OCI-LY7 (cell line): Measurements from ENCODE around the gene MPZL3. TPM values are rescaled to one million over a fixed set of nuclear protein-coding genes. Genes with fewer than 3 reads are reported as not detected.

Experiments
- BruUV-seq: library from RNA; stranded (reverse); fragments of 400-500 nt; replicated peaks from 2 replicates; lab custom pipeline; 2021; lab: Mats Ljungman, UMichigan
- CTCF ChIA-PET: fragments of 300-600 bp; sonication (Branson Sonifier 250); formaldehyde crosslinking; loops from one replicate; lab custom pipeline; 2022; ENCODE audit warnings: antibody characterized with exemption; ENCODE audit not compliant: unreplicated experiment; lab: Charles Lee
- POLR2A ChIA-PET: fragments of 300-600 bp; sonication (Branson Sonifier 250); formaldehyde crosslinking; loops from one replicate; lab custom pipeline; 2022; ENCODE audit warnings: antibody characterized with exemption; lab: Charles Lee
- DNase-seq: peaks from one replicate; pipeline ENCODE4 v3.0.0-alpha.2; 2015; ENCODE audit warnings: low spot score
- H2AFZ ChIP-seq: fragments of 200-600 bp; sonication (generic), shearing (Covaris generic); 2 replicates; pipeline ENCODE4 v1.6.1; 2014; ENCODE audit warnings: mild to moderate bottlenecking, antibody characterized with exemption, low read length, moderate library complexity
- H3K27ac ChIP-seq: fragments of 200-600 bp; sonication (generic); 2 replicates; pipeline ENCODE4 v1.5.1; 2014; ENCODE audit warnings: mixed run types, low read depth, mild to moderate bottlenecking, moderate library complexity, low read length, inconsistent platforms; ENCODE audit not compliant: poor library complexity, severe bottlenecking
- H3K36me3 ChIP-seq: fragments of 200-600 bp; sonication (generic); 2 replicates; pipeline ENCODE4 v1.6.1; 2014; ENCODE audit warnings: mild to moderate bottlenecking, antibody characterized with exemption, low read length, moderate library complexity, mixed read lengths; ENCODE audit not compliant: insufficient read depth
- H3K4me1 ChIP-seq: fragments of 200-600 bp; sonication (generic); 2 replicates; pipeline ENCODE4 v1.5.1; 2014; ENCODE audit warnings: mild to moderate bottlenecking, low read length; ENCODE audit not compliant: insufficient read depth, poor library complexity, severe bottlenecking
- H3K4me2 ChIP-seq: fragments of 200-600 bp; sonication (generic); 2 replicates; pipeline ENCODE4 v1.6.1; 2014; ENCODE audit warnings: mild to moderate bottlenecking, low read length
- H3K4me3 ChIP-seq: fragments of 200-600 bp; sonication (generic); 2 replicates; pipeline ENCODE4 v1.5.1; 2014; ENCODE audit warnings: mild to moderate bottlenecking, low read depth, low read length; ENCODE audit not compliant: poor library complexity, severe bottlenecking
- H3K79me2 ChIP-seq: fragments of 200-600 bp; sonication (generic); 2 replicates; pipeline ENCODE4 v1.6.1; 2016; ENCODE audit warnings: low read depth, mild to moderate bottlenecking, low read length, moderate library complexity, mixed read lengths; ENCODE audit not compliant: insufficient read depth
- H3K9me2 ChIP-seq: fragments of 200-600 bp; sonication (generic); 2 replicates; pipeline ENCODE4 v1.6.1; 2016; ENCODE audit warnings: mild to moderate bottlenecking, low read length, mixed read lengths; ENCODE audit not compliant: insufficient read depth
- H3K9me3 ChIP-seq: fragments of 200-600 bp; sonication (generic); 2 replicates; pipeline ENCODE4 v1.6.1; 2014; ENCODE audit warnings: mild to moderate bottlenecking, mixed run types, low read length, mixed read lengths
- H4K20me1 ChIP-seq: fragments of 200-600 bp; sonication (generic); 2 replicates; pipeline ENCODE4 v1.6.1; 2014; ENCODE audit warnings: mild to moderate bottlenecking, antibody characterized with exemption, low read length, moderate library complexity, mixed read lengths; ENCODE audit not compliant: insufficient read depth
- CTCF ChIP-seq: fragments of 200-600 bp; sonication (generic); conservative IDR thresholded peaks from 2 replicates; pipeline ENCODE4 v1.5.1; 2014; ENCODE audit warnings: mild to moderate bottlenecking, antibody characterized with exemption, low read length, moderate library complexity, mixed read lengths
- EZH2phosphoT487 ChIP-seq: fragments of 200-600 bp; sonication (generic); IDR thresholded peaks from 2 replicates; pipeline ENCODE4 v1.6.1; 2018; ENCODE audit warnings: low read depth, borderline replicate concordance, mild to moderate bottlenecking, mixed run types, antibody characterized with exemption, low read length, moderate library complexity, mixed read lengths
- intact Hi-C: fragments of 100-400 bp; cut with micrococcal nuclease; formaldehyde crosslinking; loops from one replicate; pipeline ENCODE4 v1.10.0; 2022; ENCODE audit not compliant: unreplicated experiment
- total RNA-seq, 2 experiments: library from RNA; depleted of rRNA in 1 of 2; stranded (reverse); fragments of >200 nt in 1 of 2; shearing (Covaris generic) in 1 of 2; gene quantifications; 2 replicates each; pipeline ENCODE4 v1.2.3, GENCODE V29; 2014 to 2022

MPZL3 gene
- total RNA-seq, 2 experiments from 2014 or later: 1.9 to 5.8 TPM

GRCh38 chr11:118221419-118221818 is 30.7 kb downstream of the MPZL3 start:
- H3K9me3 ChIP-seq: no peaks in the 10 kb centered on the region
- no peaks in the 10 kb centered on the region for H3K36me3 ChIP-seq
- no peak for DNase-seq
- H3K27ac ChIP-seq: no peak overlapping the region
- no peaks in the 10 kb centered on the region for H3K79me2 ChIP-seq
- H2AFZ ChIP-seq: no peak overlapping the region
- CTCF ChIA-PET: no interaction called here
- POLR2A ChIA-PET: no interaction called here
- no peak for TF ChIP-seq EZH2phosphoT487
- TF ChIP-seq CTCF: no peak
- H3K4me2 ChIP-seq: no peak overlapping the region
- no peak overlapping the region for H3K4me3 ChIP-seq
- peaks cover 15% of the 10 kb centered on the region for H3K4me1 ChIP-seq
- no TSS peak for BruUV-seq
- intact Hi-C loops: no loop called here
- H3K9me2 ChIP-seq: no peaks in the 10 kb centered on the region
- H4K20me1 ChIP-seq: no peaks in the 10 kb centered on the region

DNA sequence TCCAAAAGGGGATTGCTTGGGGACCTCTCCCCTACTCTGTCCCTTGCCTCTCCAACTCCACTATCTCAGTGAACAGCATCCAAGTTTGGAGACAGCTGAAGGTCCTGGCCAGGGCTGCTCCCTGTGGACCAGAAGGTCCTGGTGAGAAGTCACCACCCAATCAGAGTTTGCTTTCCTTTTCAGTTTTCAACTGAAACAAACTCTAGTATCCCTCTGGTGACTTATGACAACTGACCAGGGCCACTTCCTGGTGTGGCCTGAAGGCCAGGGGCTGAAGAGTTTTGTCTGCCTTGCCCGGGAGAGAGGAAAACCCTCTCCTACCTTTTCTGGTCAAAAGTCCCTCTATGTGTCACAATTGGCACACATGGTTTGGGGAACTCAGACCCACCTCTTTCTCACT is 32.4 kb downstream of the MPZL3 start:
- Histone ChIP-seq H3K4me2 (no peak overlapping the region), H3K36me3 (no peaks in the 10 kb centered on the region), H3K27ac (no peak overlapping the region), H3K9me2 (no peaks in the 10 kb centered on the region), H3K9me3 (no peaks in the 10 kb centered on the region), H3K4me1 (peaks cover 29% of the 10 kb centered on the region), H3K79me2 (no peaks in the 10 kb centered on the region), H2AFZ (no peak overlapping the region), H3K4me3 (no peak overlapping the region), H4K20me1 (no peaks in the 10 kb centered on the region)
- ChIA-PET CTCF (no interaction called here), POLR2A (no interaction called here)
- intact Hi-C loops: no loop called here
- no peak for DNase-seq
- BruUV-seq: no TSS peak
- TF ChIP-seq EZH2phosphoT487 (no peak), CTCF (no peak)

DNA sequence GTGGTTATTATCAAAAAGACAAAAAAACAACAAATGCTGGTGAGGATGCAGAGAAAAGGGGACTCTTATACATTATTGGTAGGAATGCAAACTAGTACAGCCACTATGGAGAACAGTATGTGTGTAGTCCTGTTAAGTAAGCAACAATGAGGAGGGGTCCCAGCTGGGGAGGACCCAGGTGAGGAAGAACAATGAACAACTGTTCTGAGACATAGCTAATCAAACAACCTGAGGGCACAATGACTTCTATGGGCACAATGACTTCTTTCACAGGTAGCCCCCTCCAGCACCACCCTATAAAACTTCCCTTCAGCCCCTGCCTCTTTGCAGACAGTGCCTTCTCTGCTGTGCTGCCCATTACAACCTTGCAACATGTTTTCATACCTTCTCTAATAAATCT is 32.9 kb downstream of the MPZL3 start:
- intact Hi-C loops: no loop called here
- Histone ChIP-seq H3K36me3 (no peaks in the 10 kb centered on the region), H3K9me3 (no peaks in the 10 kb centered on the region), H2AFZ (no peak overlapping the region), H3K27ac (no peak overlapping the region), H4K20me1 (no peaks in the 10 kb centered on the region), H3K79me2 (no peaks in the 10 kb centered on the region), H3K4me1 (peaks cover 31% of the 10 kb centered on the region), H3K4me3 (no peak overlapping the region), H3K4me2 (no peak overlapping the region), H3K9me2 (no peaks in the 10 kb centered on the region)
- BruUV-seq: no TSS peak
- no peak for DNase-seq
- ChIA-PET CTCF (no interaction called here), POLR2A (no interaction called here)
- TF ChIP-seq CTCF (no peak), EZH2phosphoT487 (no peak)
